K562 (cell line): Measurements from ENCODE around the gene ARFIP2. TPM values are rescaled to one million over a fixed set of nuclear protein-coding genes. Genes with fewer than 3 reads are reported as not detected.

ENCODE experiments used
- CTCF ChIP-seq, 3 experiments: IDR thresholded peaks in 2 of 3; conservative IDR thresholded peaks in 1 of 3; 2 replicates each; pipeline ENCODE4 v1.5.1; 2011 to 2012; ENCODE audit warnings: low read length in 3 of 3, mild to moderate bottlenecking in 3 of 3, control low read depth in 2 of 3, improper control_type of control experiment in 1 of 3, inconsistent platforms in 1 of 3, low read depth in 1 of 3, mixed read lengths in 1 of 3, moderate library complexity in 1 of 3; ENCODE audit not compliant: insufficient read depth in 2 of 3
- E4F1 ChIP-seq: fragments of 250-450 bp; sonication (Bioruptor Pico); IDR thresholded peaks from 2 replicates; pipeline ENCODE4 v1.5.0; 2021; ENCODE audit warnings: mild to moderate bottlenecking, borderline replicate concordance
- GATA2 ChIP-seq: sonication (generic); formaldehyde crosslinking; IDR thresholded peaks from 2 replicates; pipeline ENCODE4 v1.4.0; 2020; ENCODE audit warnings: mild to moderate bottlenecking, missing genetic modification reagents
- NFXL1 ChIP-seq: fragments of 450-650 bp; formaldehyde crosslinking; IDR thresholded peaks from 2 replicates; pipeline ENCODE4 v1.4.0; 2021; ENCODE audit warnings: mild to moderate bottlenecking
- REST ChIP-seq, 2 experiments: fragments of 450-650 bp; formaldehyde crosslinking in 1 of 2; IDR thresholded peaks; 2 replicates each; pipeline versions ENCODE4 v1.4.0 to v1.6.1; 2014 to 2020; ENCODE audit warnings: mild to moderate bottlenecking in 2 of 2, borderline replicate concordance in 1 of 2, low read depth in 1 of 2
- SMC3 ChIP-seq: conservative IDR thresholded peaks from 2 replicates; pipeline ENCODE4 v1.6.1; 2011; ENCODE audit warnings: low read depth, low read length, improper control_type of control experiment; ENCODE audit not compliant: insufficient read depth
- USF1 ChIP-seq: sonication (generic); formaldehyde crosslinking; IDR thresholded peaks from 2 replicates; pipeline ENCODE4 v1.9.0; 2022; ENCODE audit warnings: mild to moderate bottlenecking, missing genetic modification reagents
- ZBTB34 ChIP-seq: fragments of 250-450 bp; sonication (Bioruptor Pico); IDR thresholded peaks from 2 replicates; pipeline ENCODE4 v1.8.0; 2021; ENCODE audit warnings: mild to moderate bottlenecking, moderate library complexity
- polyA plus RNA-seq, 8 experiments: library from polyadenylated mRNA; depleted of rRNA in 4 of 8; stranded (reverse) in 5 of 8; unstranded in 3 of 8; fragments of >200 nt; fragmentation: Nextera tagmentation in 2 of 8; fragmentation: Illumina TruSeq in 1 of 8; extraction: Ambion mirVana in 2 of 8; extraction: Trizol in 1 of 8; gene quantifications; 2 replicates each; pipeline versions ENCODE4 v1.2.1 to v1.2.3, GENCODE V29; 2011 to 2014; ENCODE audit warnings: inconsistent platforms in 1 of 8, missing spikeins in 1 of 8
- total RNA-seq, 7 experiments: library from RNA; depleted of rRNA in 6 of 7; stranded (reverse); fragments of >200 nt in 6 of 7; fragmentation: Illumina TruSeq in 2 of 7; extraction: Trizol in 2 of 7; gene quantifications; 2 replicates each; pipeline versions ENCODE4 v1.2.1 to v1.2.3, GENCODE V29; 2011 to 2021; ENCODE audit warnings: low replicate concordance in 1 of 7

ARFIP2 gene
- total and polyA plus RNA-seq, 9 of the 15 experiments (the other 6 are each of a cell fraction or from before 2014, with no cell fraction given): 11.8 to 74.1 (median 41.0) TPM

- peak; percentile 58 for TF ChIP-seq SMC3
- TF ChIP-seq REST (IDR thresholded peaks at IDR 0.05; ENCODE audit: borderline replicate concordance): peak; percentile 37; the same call in 1 of the 2 replicates
- TF ChIP-seq REST (CRISPR knock-in tag; IDR thresholded peaks at IDR 0.05; ENCODE audit: low read depth): no peak
- TF ChIP-seq USF1 (CRISPR knock-in tag): no peak
- TF ChIP-seq ZBTB34 (CRISPR knock-in tag): no peak
- TF ChIP-seq CTCF (IDR thresholded peaks at IDR 0.05 in 2 of 3, conservative IDR thresholded peaks at IDR 0.05 in 1 of 3; ENCODE audit: insufficient read depth in 2 of 3, low read depth in 1 of 3, low read length in 3 of 3): peak; percentile 61 to 78 (median 77); a peak in 5 of 6 replicates
- no peak for TF ChIP-seq NFXL1 (CRISPR knock-in tag)
- no peak for TF ChIP-seq E4F1
- TF ChIP-seq GATA2 (CRISPR knock-in tag): no peak
These were observed 24.6 kb upstream of the ARFIP2 start (continued) for GRCh38 chr11:6505577-6506240.
